NCI-H446 (cell line): ENCODE measurements around the gene C19orf38.
"Not testable (repeated sequence)": the region's sequence is repeated elsewhere in the genome, so short reads cannot be mapped to it uniquely, and the experiment has no call there.

ENCODE experiments used
- DNase-seq, 2 experiments: peaks; one replicate each; lab custom pipeline; 2025; lab: John Stamatoyannopoulos, UW

C19orf38 gene

GRCh38 chr19:10876459-10877240 is 28.4 kb downstream of the C19orf38 start:
- no peak for DNase-seq

- DNase-seq, result not testable (repeated sequence)
Observed at GRCh38 chr19:10877608-10878007, 29.4 kb downstream of the C19orf38 start.

DNA sequence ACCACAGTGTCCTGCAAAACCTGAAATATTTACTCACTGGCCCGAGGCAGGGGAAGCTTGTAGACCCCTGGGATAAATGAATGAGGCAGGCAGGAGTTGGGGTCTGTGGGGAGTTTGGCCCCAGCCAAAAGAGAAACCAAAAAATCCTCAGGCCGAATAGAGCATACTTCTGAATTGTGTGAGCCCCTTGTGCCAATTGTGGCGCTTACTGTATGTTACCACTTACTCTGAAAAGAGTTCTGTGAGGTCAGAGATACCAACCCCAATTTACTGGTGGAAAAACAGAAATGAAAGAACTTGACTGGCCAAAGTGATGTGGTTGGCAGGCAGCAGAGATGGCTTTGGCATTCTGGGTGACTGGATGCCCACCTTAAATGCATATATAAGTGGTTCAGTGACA is 30.0 kb downstream of the C19orf38 start:
- no peak for DNase-seq

DNA sequence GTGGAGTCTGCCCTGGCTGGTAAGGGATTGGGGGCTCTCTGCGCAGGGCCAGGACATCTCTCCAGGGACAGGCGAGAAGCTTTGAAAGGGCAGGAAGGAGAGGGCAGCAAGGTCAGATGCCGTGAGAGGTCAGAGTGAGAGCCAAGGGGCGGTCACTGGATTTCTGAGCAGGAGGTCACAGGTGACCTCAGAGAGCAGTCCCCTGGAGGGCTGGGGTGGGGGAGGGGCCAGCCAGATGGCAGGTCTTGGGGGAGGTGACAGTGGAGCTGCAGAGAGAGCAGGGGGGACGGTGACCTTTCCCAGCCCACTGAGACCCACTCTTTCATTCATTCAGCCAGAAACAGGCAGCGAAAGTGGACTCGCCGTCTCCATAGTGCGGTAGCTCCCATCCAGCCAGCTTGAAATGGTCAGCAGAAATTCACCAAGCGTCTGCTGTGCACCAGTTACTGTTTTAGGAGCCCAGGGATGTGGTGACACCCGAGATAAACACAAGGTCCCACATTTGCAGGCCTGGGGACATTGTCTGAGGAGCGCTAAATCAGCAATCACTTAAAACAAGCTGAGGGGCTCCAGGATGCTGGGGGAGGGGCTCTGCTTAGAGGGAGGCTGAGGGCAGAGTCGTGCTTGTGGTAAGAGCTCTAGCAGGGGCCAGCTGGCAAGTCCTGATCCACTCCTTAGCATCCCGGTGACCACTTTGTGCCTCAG is 33.3 kb downstream of the C19orf38 start:
- no peak for DNase-seq

GRCh38 chr19:10882108-10882457 is 33.9 kb downstream of the C19orf38 start:
- no peak for DNase-seq

DNA sequence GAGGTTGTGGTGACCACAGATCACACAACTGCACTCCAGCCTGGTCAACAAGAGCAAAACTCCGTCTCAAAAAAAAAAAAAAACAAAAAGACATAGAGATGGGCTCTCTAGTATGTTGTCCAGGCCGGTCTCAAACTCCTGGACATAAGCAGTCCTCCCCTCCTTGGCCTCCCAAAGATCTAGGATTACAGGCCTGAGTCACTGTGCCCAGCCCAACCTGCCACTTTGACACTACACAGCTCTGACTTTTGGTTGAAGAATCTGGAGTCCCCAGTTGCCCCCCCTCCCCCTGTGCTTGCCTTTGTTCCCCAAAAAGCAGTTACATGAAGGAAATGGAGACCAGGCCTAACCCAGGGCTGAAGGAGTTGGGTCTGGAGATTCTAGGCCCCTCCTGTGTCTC is 36.1 kb downstream of the C19orf38 start:
- no peak for DNase-seq

GRCh38 chr19:10885201-10886169 is 37.3 kb downstream of the C19orf38 start:
- no peak for DNase-seq

DNA sequence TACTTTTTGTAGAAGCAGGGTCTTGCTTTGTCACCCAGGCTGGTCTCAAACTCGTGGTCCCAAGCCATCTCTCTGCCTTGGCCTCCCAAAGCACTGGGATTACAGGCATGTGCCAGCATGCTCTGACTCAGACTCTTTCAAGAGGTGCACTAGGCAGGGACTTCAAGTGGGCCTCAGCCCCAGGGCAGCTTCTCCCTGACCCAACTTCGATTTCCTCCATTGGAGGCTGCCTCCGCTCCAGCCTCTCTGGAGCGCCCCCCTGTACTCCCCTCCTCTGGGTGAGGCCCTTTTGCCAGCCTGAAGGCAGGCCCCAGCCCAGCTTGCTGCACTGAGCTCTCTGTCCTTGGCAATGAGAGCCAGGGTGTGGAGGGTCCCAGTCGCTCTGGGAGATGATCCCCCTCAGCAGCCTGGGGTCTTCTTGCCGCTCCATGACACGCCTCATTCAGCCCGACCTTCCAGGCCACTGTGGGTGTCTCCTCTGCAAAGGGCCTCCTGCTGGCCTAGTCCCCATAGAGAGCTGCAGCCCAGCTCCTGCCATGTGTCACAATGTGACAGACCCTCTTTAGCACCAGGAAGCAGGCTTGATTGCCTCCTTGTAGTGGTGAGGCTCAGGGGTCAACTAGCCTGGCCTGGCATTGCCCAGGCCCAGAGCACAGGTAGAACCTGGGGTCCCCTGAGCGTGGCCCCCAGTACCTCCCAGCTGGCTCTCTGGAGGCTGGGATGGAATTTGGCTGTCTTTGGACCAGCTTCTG is 39.6 kb downstream of the C19orf38 start:
- DNase-seq, result no peak

GRCh38 chr19:10888421-10888866 is 40.2 kb downstream of the C19orf38 start:
- DNase-seq, result no peak

GRCh38 chr19:10889880-10890279 is 41.7 kb downstream of the C19orf38 start:
- DNase-seq, result no peak

DNA sequence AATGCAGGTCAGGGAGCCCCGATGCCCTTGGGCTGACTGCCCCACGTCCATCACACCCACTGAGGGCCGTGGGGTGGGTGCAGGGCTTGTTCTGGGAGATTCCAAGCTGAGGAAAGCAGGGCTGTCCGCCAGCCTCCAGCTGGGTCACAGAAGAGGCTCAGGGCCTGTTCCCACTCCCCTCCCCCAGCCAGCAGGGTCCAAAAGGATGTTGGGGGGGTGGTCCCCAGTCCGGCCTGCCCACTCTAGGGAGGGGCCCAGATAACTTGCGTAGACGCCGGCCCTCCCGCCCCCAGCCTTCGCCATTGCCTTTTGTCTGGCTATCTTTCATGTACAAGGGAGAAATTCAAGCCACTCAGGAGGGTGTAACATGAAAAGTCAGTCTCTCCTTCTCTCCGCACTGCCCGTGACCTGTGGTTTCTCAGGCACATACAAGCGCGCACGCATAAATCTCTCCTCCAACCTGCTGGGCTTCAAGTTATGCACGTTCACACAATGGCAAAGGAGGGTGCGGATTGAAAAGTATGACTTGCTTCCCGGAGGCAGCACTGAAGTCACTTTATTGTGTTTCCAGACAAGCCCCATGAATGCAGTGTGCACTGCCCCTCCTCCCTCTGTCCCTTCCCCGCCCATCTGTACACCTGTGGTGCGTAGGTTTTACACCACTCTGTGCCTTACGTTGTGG is 43.3 kb downstream of the C19orf38 start:
- no peak for DNase-seq

GRCh38 chr19:10892256-10892655 is 44.0 kb downstream of the C19orf38 start:
- no peak for DNase-seq

- no peak for DNase-seq
Observed at GRCh38 chr19:10894911-10895213, 46.6 kb downstream of the C19orf38 start.

GRCh38 chr19:10895363-10895762 is 47.1 kb downstream of the C19orf38 start:
- DNase-seq, result no peak

DNA sequence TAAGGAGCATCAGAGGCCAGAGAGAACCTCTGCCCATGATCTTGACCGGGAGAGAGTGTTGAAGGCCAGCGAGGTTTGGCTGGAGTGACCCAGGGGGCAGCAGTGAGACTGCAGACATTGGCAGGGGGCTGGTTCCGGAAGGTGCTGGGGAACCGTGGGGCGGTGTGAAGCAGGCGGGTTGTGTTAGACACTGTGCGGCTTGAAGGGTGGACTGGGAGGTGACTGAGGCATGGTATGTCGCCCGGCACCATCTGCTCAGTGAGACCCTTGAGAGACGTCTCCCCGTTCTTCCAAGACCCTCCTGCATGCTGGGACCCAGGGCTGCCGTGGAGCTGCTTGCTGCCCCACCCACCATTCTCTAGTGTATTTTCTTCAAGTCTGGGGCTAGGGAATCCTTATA is 47.7 kb downstream of the C19orf38 start:
- DNase-seq, result no peak

DNA sequence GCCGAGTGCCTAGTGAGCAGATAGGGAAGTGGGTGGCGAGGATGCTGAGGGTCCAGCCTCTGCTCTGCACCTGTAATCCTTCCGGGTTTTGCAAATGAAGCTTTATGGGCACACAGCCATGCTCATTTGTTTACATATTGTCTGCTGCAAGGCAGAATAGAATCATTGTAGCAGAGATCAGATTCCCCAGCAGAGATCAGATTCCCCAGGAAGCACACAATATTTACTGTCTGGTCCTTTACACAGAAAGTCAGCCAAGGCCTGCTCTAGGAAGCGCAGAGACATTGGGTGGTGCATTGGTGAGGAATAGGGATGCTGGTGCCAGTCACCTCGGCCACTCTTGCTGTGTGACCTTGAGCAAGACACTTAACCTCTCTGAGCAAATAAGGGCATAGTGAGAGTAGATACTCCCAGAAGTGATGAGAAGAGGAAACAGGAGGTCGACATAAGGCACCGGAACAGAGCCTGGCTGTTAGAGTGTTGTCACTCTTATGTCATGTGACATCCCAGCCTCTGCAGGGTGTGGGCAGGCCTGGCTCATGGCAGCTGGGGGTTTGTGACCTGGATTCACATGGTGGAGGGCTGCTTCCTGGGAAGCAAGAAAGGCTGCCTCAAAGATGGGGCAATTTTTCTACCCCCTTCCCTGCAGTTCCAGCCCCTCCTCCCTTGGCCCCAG is 48.8 kb downstream of the C19orf38 start:
- no peak for DNase-seq

DNA sequence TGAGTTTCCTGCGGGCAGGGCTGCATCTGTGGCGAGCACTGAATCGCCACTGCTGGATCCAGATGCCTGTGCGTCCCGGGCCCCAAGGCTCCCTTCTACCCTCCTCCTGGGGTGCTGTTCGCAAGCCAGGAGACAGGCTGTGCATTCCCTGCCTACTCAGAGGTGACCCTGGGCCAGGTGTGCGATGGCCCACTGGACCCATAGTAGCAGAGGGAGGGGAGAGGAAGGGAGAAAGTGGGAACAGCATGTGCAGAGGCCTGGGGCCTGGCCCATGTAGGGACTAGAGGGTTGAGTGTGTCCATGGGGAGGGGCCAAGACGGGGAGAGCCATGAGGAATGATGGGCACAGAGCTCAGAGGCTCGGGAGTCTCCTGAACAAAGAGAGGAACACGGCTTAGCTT is 50.4 kb downstream of the C19orf38 start:
- no peak for DNase-seq

- peak in 1 of 2 experiments; percentile 57 for DNase-seq
Observed at GRCh38 chr19:10899151-10899653, 51.0 kb downstream of the C19orf38 start.

GRCh38 chr19:10907925-10908324 is 59.7 kb downstream of the C19orf38 start:
- no peak for DNase-seq

DNA sequence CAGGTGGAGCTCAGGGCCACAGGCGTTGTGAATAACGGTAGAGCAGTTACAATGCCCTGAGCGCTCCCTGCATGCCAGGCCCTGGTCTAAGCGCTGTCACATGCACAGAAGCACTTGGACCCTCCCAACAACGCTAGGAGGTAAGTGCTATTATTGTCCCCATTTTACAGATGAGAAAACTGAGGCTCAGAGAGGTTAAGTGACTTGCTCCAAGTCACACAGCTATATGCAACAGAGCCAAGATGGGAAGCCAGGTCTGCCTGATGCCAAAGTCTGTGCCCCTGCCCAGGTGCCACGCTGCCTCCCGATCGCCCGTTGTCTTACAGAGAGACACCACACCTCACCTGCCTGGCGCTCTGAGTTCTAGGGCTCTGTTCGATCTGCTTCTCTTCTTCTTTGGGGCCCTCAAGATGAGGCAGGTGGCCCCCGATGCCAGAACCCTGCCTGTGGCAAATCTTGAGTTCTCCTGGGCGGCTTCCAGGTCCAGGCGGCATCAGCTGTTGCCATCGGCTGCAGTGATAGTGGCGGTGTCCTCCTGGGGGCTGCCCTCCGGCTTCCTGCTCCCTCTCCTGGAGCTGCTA is 60.3 kb downstream of the C19orf38 start:
- DNase-seq, result no peak
